IMR-90 (cell line): Measurements from ENCODE around the gene TGFBR2. TPM values are rescaled to one million over a fixed set of nuclear protein-coding genes. Genes with fewer than 3 reads are reported as not detected.

Experiments
- ATAC-seq: fragments of 200-7000 bp; cut with Tn5 transposase; 2 replicates; pipeline ENCODE4 v1.9.1; 2020; ENCODE audit warnings: low read depth, mild to moderate bottlenecking, moderate library complexity
- BruUV-seq: library from RNA; stranded (reverse); fragments of 400-500 nt; replicated peaks from 2 replicates; lab custom pipeline; 2021; lab: Mats Ljungman, UMichigan
- CTCF ChIA-PET: fragments of 300-600 bp; formaldehyde crosslinking; extraction: SDS; loops from one replicate; lab custom pipeline; 2021; ENCODE audit warnings: antibody characterized with exemption; lab: Yijun Ruan, JAX
- POLR2A ChIA-PET: fragments of 300-600 bp; sonication (Branson Sonifier 250); formaldehyde crosslinking; loops from one replicate; lab custom pipeline; 2022; ENCODE audit warnings: antibody characterized with exemption; ENCODE audit not compliant: unreplicated experiment; lab: Charles Lee
- DNase-seq: peaks from one replicate; pipeline ENCODE4 v3.0.0; 2013
- H2AFZ ChIP-seq: replicated peaks from 2 replicates; pipeline ENCODE3; 2013; ENCODE audit warnings: low read length, mild to moderate bottlenecking; ENCODE audit not compliant: poor library complexity
- H2AK5ac ChIP-seq: 2 replicates; pipeline ENCODE4 v1.6.1; 2013; ENCODE audit warnings: low read depth, low read length, inconsistent platforms
- H2AK9ac ChIP-seq: replicated peaks from 2 replicates; pipeline ENCODE3; 2013; ENCODE audit warnings: mild to moderate bottlenecking, low read depth, low read length, moderate library complexity; ENCODE audit not compliant: poor library complexity
- H2BK120ac ChIP-seq: 2 replicates; pipeline ENCODE4 v1.6.1; 2013; ENCODE audit warnings: low read depth, low read length, inconsistent platforms
- H2BK15ac ChIP-seq: 3 replicates; pipeline ENCODE4 v1.6.1; 2013; ENCODE audit warnings: low read depth, low read length, inconsistent platforms
- H2BK20ac ChIP-seq: 2 replicates; pipeline ENCODE4 v1.6.1; 2013; ENCODE audit warnings: low read depth, mild to moderate bottlenecking, inconsistent platforms, low read length, moderate library complexity
- H2BK5ac ChIP-seq: 2 replicates; pipeline ENCODE4 v1.6.1; 2013; ENCODE audit warnings: mild to moderate bottlenecking, low read depth, low read length, inconsistent platforms; ENCODE audit not compliant: poor library complexity, severe bottlenecking
- H3K14ac ChIP-seq: replicated peaks from 2 replicates; pipeline ENCODE4 v1.6.1; 2013; ENCODE audit warnings: low read depth, low read length, inconsistent platforms
- H3K18ac ChIP-seq: 2 replicates; pipeline ENCODE4 v1.6.1; 2013; ENCODE audit warnings: low read depth, low read length, control low read depth
- H3K23ac ChIP-seq: 2 replicates; pipeline ENCODE4 v1.6.1; 2013; ENCODE audit warnings: low read depth, low read length, inconsistent platforms
- H3K27ac ChIP-seq: 2 replicates; pipeline ENCODE4 v1.5.1; 2013; ENCODE audit warnings: mild to moderate bottlenecking, control low read depth, low read length; ENCODE audit not compliant: insufficient read depth
- H3K27me3 ChIP-seq: 2 replicates; pipeline ENCODE4 v1.6.1; 2013; ENCODE audit warnings: low read length; ENCODE audit not compliant: control insufficient read depth, insufficient read depth
- H3K36me3 ChIP-seq: 2 replicates; pipeline ENCODE4 v1.6.1; 2013; ENCODE audit warnings: low read length, mixed read lengths; ENCODE audit not compliant: control insufficient read depth, insufficient read depth
- H3K4ac ChIP-seq: 2 replicates; pipeline ENCODE4 v1.6.1; 2013; ENCODE audit warnings: low read depth, low read length, inconsistent platforms
- H3K4me1 ChIP-seq: 2 replicates; pipeline ENCODE4 v1.6.1; 2013; ENCODE audit warnings: low read length, mixed read lengths; ENCODE audit not compliant: control insufficient read depth, insufficient read depth
- H3K4me2 ChIP-seq: 2 replicates; pipeline ENCODE4 v1.6.1; 2013; ENCODE audit warnings: low read depth, mild to moderate bottlenecking, control low read depth, low read length, moderate library complexity
- H3K4me3 ChIP-seq: 2 replicates; pipeline ENCODE4 v1.5.1; 2013; ENCODE audit warnings: low read depth, mild to moderate bottlenecking, control low read depth, low read length, moderate library complexity; ENCODE audit not compliant: insufficient read depth
- H3K56ac ChIP-seq: 2 replicates; pipeline ENCODE4 v1.6.1; 2013; ENCODE audit warnings: low read length, inconsistent platforms; ENCODE audit not compliant: insufficient read depth; ENCODE audit errors: extremely low read depth
- H3K79me1 ChIP-seq, 2 experiments: 2 replicates each; pipeline ENCODE4 v1.6.1; 2013; ENCODE audit warnings: low read length in 2 of 2, inconsistent platforms in 1 of 2, low read depth in 1 of 2
- H3K9ac ChIP-seq: 2 replicates; pipeline ENCODE4 v1.6.1; 2013; ENCODE audit warnings: low read depth, low read length, control low read depth
- H3K9me1 ChIP-seq: 2 replicates; pipeline ENCODE4 v1.6.1; 2013; ENCODE audit warnings: low read length, inconsistent platforms; ENCODE audit not compliant: insufficient read depth
- H3K9me3 ChIP-seq: 2 replicates; pipeline ENCODE4 v1.6.1; 2013; ENCODE audit warnings: low read length; ENCODE audit not compliant: control insufficient read depth, insufficient read depth
- H4K20me1 ChIP-seq: 2 replicates; pipeline ENCODE4 v1.6.1; 2013; ENCODE audit warnings: low read length, inconsistent platforms; ENCODE audit not compliant: insufficient read depth
- H4K5ac ChIP-seq: 2 replicates; pipeline ENCODE4 v1.6.1; 2013; ENCODE audit warnings: mild to moderate bottlenecking, low read depth, low read length, control low read depth
- H4K8ac ChIP-seq, 2 experiments: 2 replicates each; pipeline ENCODE4 v1.6.1; 2013; ENCODE audit warnings: low read depth in 2 of 2, low read length in 2 of 2, control low read depth in 1 of 2, inconsistent platforms in 1 of 2
- H4K91ac ChIP-seq: 2 replicates; pipeline ENCODE4 v1.6.1; 2013; ENCODE audit warnings: low read depth, low read length, inconsistent platforms; ENCODE audit not compliant: insufficient read depth
- RFX5 ChIP-seq: IDR thresholded peaks from 2 replicates; pipeline ENCODE4 v1.8.0; 2012; ENCODE audit warnings: low read depth, mild to moderate bottlenecking, low read length, moderate library complexity
- WGBS, 2 experiments: methylation state at CpG; one replicate each; pipeline versions ENCODE4 v1.1.5 to v1.1.7; 2013; ENCODE audit warnings: missing lambda C conversion rate in 2 of 2; ENCODE audit not compliant: insufficient read length in 1 of 2; ENCODE audit errors: extremely low coverage in 2 of 2; 5-methylcytosine and 5-hydroxymethylcytosine counted together
- dilution Hi-C: fragments of 300-500 bp; cut with HindIII; formaldehyde crosslinking; loops from one replicate; pipeline ENCODE4 v1.14.3; 2018; ENCODE audit warnings: low sequenced_read_pairs; ENCODE audit not compliant: unreplicated experiment
- in situ Hi-C: fragments of 300-500 bp; cut with MboI; formaldehyde crosslinking; loops from 3 replicates; pipeline ENCODE4 v1.14.3; 2019; ENCODE audit warnings: low sequenced_read_pairs, inconsistent platforms, mixed read lengths
- intact Hi-C: fragments of 100-400 bp; cut with micrococcal nuclease; formaldehyde crosslinking; loops from 2 replicates; pipeline ENCODE4 v1.10.0; 2022
- polyA plus RNA-seq, 3 experiments: library from polyadenylated mRNA; depleted of rRNA; stranded (reverse); fragments of >200 nt; gene quantifications; 2 replicates each; pipeline ENCODE4 v1.2.3, GENCODE V29; 2012; ENCODE audit warnings: low replicate concordance in 1 of 3
- total RNA-seq: library from RNA; depleted of rRNA; stranded (reverse); fragments of >200 nt; gene quantifications from 2 replicates; pipeline ENCODE4 v1.2.3, GENCODE V29; 2012

Gene TGFBR2
- total and polyA plus RNA-seq, 2 of the 4 experiments (the other 2 are of a cell fraction): 63.7 to 87.5 TPM

GRCh38 chr3:30643763-30644462, 37.5 kb downstream of the TGFBR2 start:
- Histone ChIP-seq H2BK20ac (peak overlapping the region; percentile 53; the same call in 1 of the 2 replicates), H3K9me3 (no peaks in the 10 kb centered on the region), H2BK120ac (0 out of 2 replicates have a peak overlapping the region, but pooled peaks have one; percentile 30), H3K56ac (no peak overlapping the region), H2AK9ac (no peak overlapping the region), H2BK15ac (peak overlapping the region; percentile 26; the same call in 1 of the 3 replicates), H4K5ac (peak overlapping the region; percentile 71), H3K9me1 (peaks cover 19% of the 10 kb centered on the region), H3K27me3 (no peaks in the 10 kb centered on the region), H3K36me3 (peaks cover 22% of the 10 kb centered on the region), H3K27ac (peak overlapping the region; percentile 54), H3K4me2 (no peak overlapping the region), H3K14ac (0 out of 2 replicates have a peak overlapping the region, but pooled peaks have one; percentile 11), H3K9ac (no peak overlapping the region), H3K23ac (no peak overlapping the region), H4K8ac (peak overlapping the region in 1 of 2 experiments; percentile 16; a peak in 2 of 4 replicates), H3K4ac (no peak overlapping the region), H3K18ac (peak overlapping the region; percentile 85), H3K4me1 (peaks cover 27% of the 10 kb centered on the region), H2AFZ (no peak overlapping the region), H3K4me3 (no peak overlapping the region), H3K79me1 (peaks cover 44 to 77% of the 10 kb centered on the region in 2 experiments), H2BK5ac (peak overlapping the region; percentile 39), H2AK5ac (peak overlapping the region; percentile 31), H4K91ac (peak overlapping the region; percentile 18; the same call in 1 of the 2 replicates), H4K20me1 (no peaks in the 10 kb centered on the region; the same call in 1 of the 2 replicates)
- 100% methylated on average over 3 of the region's 7 CpGs; no CpG with 5 or more reads in 1 of the 2 experiments for WGBS, 2 experiments
- ChIA-PET POLR2A (no interaction called here), CTCF (no interaction called here)
- in situ Hi-C loops: no loop called here
- DNase-seq (no peak), ATAC-seq (peak; percentile 15)
- dilution Hi-C loops: no loop called here
- BruUV-seq: no TSS peak
- no peak for TF ChIP-seq RFX5
- intact Hi-C loops: no loop called here
